BLaER1 (cell line): Measurements from ENCODE around the gene SPPL3.

Experiments
- H3K27ac ChIP-seq: shearing (Covaris generic); formaldehyde crosslinking; 2 replicates; pipeline ENCODE4 v1.8.1; 2022
- H3K27me3 ChIP-seq: shearing (Covaris generic); formaldehyde crosslinking; 2 replicates; pipeline ENCODE4 v1.8.1; 2022
- H3K36me3 ChIP-seq: shearing (Covaris generic); formaldehyde crosslinking; 2 replicates; pipeline ENCODE4 v1.8.1; 2022
- H3K4me1 ChIP-seq: shearing (Covaris generic); formaldehyde crosslinking; 2 replicates; pipeline ENCODE4 v1.8.1; 2022
- H3K4me2 ChIP-seq: shearing (Covaris generic); formaldehyde crosslinking; 2 replicates; pipeline ENCODE4 v1.8.1; 2022
- H3K4me3 ChIP-seq: shearing (Covaris generic); formaldehyde crosslinking; 2 replicates; pipeline ENCODE4 v1.8.1; 2022
- H3K9ac ChIP-seq: shearing (Covaris generic); formaldehyde crosslinking; 2 replicates; pipeline ENCODE4 v1.8.1; 2022
- H3K9me3 ChIP-seq: shearing (Covaris generic); formaldehyde crosslinking; 2 replicates; pipeline ENCODE4 v1.8.1; 2022
- H4K20me1 ChIP-seq: shearing (Covaris generic); formaldehyde crosslinking; 2 replicates; pipeline ENCODE4 v1.8.1; 2022
- Cebpa-rat ChIP-seq: shearing (Covaris generic); IDR thresholded peaks from 2 replicates; pipeline ENCODE4 v1.8.1; 2022

The SPPL3 gene

GRCh38 chr12:120757226-120757742, 146.9 kb downstream of the SPPL3 start:
- H3K4me3 ChIP-seq: no peak overlapping the region
- H3K27ac ChIP-seq: no peak overlapping the region
- H3K4me1 ChIP-seq: peaks cover 23% of the 10 kb centered on the region
- no peak for TF ChIP-seq Cebpa-rat
- peaks cover 11% of the 10 kb centered on the region for H3K9me3 ChIP-seq
- H4K20me1 ChIP-seq: peaks cover 53% of the 10 kb centered on the region
- no peak overlapping the region for H3K4me2 ChIP-seq
- no peak overlapping the region for H3K9ac ChIP-seq
- H3K36me3 ChIP-seq: peaks cover 16% of the 10 kb centered on the region; the same call in 1 of the 2 replicates
- peaks cover 56% of the 10 kb centered on the region for H3K27me3 ChIP-seq

DNA sequence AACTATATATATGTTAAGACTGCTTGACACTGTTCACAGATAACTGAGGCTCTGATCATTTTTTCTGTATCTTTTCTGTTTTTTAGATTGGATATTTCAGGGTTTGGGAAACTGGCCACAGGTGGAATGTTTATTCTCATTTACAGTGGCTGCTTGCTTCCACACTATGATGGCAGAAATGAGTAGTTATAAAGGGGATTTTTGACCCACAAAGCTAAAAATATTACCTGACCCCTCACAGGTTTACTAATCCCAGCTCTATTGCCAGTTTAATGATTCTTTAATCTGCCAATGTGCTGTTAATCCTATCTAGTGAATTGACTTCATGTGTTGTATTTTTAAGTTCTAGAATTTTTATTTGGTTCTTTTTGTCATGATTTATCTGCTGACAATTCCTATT, 148.9 kb downstream of the SPPL3 start:
- Histone ChIP-seq H3K9me3 (peaks cover 11% of the 10 kb centered on the region), H3K4me2 (no peak overlapping the region), H3K36me3 (no peaks in the 10 kb centered on the region), H3K27me3 (peaks cover 36% of the 10 kb centered on the region), H3K9ac (no peak overlapping the region), H3K4me1 (peaks cover 15% of the 10 kb centered on the region), H3K27ac (no peak overlapping the region), H3K4me3 (no peak overlapping the region), H4K20me1 (peaks cover 33% of the 10 kb centered on the region)
- TF ChIP-seq Cebpa-rat: no peak

- no peak overlapping the region for H3K4me2 ChIP-seq
- no peak overlapping the region for H3K4me3 ChIP-seq
- H3K36me3 ChIP-seq: no peaks in the 10 kb centered on the region
- H3K9me3 ChIP-seq: peaks cover 11% of the 10 kb centered on the region
- peaks cover 28% of the 10 kb centered on the region for H4K20me1 ChIP-seq
- H3K9ac ChIP-seq: no peak overlapping the region
- peaks cover 10% of the 10 kb centered on the region for H3K4me1 ChIP-seq
- H3K27me3 ChIP-seq: peaks cover 31% of the 10 kb centered on the region
- TF ChIP-seq Cebpa-rat: no peak
- H3K27ac ChIP-seq: no peak overlapping the region
Observed at GRCh38 chr12:120754792-120755191, 149.4 kb downstream of the SPPL3 start.

GRCh38 chr12:120751389-120751788, 152.8 kb downstream of the SPPL3 start:
- H4K20me1 ChIP-seq: no peaks in the 10 kb centered on the region
- TF ChIP-seq Cebpa-rat: no peak
- peaks cover 11% of the 10 kb centered on the region for H3K9me3 ChIP-seq
- H3K27me3 ChIP-seq: no peaks in the 10 kb centered on the region
- H3K4me2 ChIP-seq: no peak overlapping the region
- no peaks in the 10 kb centered on the region for H3K4me1 ChIP-seq
- H3K27ac ChIP-seq: no peak overlapping the region
- H3K9ac ChIP-seq: no peak overlapping the region
- no peaks in the 10 kb centered on the region for H3K36me3 ChIP-seq
- H3K4me3 ChIP-seq: no peak overlapping the region

DNA sequence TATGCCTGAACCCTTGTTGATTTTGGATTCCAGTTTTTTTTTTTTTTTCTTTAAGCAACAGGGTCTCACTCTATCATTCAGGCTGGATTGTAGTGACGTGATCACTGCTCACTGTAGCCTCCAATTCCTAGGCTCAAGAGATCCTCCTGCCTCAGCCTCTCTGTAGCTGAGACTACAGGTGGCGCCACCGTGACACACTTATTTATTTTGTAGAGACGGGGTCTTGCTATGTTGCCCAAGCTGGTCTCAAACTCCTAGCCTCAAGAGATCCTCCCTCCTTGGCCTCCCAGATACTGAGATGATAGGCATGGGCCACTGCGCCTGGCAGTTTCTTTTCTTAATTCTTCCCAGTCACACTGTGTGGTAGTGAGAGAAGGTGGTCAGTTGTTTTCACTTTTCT, 153.4 kb downstream of the SPPL3 start:
- Histone ChIP-seq H3K36me3 (no peaks in the 10 kb centered on the region), H3K4me2 (no peak overlapping the region), H3K4me3 (no peak overlapping the region), H3K9ac (no peak overlapping the region), H3K27ac (no peak overlapping the region), H3K4me1 (no peaks in the 10 kb centered on the region), H3K9me3 (peaks cover 11% of the 10 kb centered on the region), H3K27me3 (no peaks in the 10 kb centered on the region), H4K20me1 (no peaks in the 10 kb centered on the region)
- no peak for TF ChIP-seq Cebpa-rat

DNA sequence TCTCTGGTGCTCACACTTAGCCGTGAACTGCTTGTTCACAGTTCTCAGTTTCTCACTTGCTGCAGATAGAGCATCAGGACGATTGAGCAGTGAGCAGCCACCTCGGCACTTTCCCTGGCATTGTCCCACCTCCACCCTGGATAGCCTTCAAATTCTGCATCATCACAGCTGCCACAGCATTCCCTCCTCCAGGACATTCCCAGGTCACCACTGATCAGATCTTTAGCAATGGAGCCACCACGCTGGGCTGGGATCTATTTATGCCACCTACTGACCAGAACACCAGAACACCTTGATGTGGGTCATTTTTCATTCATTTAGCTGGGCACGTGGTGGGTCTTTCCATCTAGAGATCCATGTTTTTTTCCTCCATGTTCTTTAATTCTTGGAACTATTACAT, 154.9 kb downstream of the SPPL3 start:
- no peak for TF ChIP-seq Cebpa-rat

GRCh38 chr12:120748242-120748641, 155.9 kb downstream of the SPPL3 start:
- no peaks in the 10 kb centered on the region for H3K27me3 ChIP-seq
- H3K9me3 ChIP-seq: no peaks in the 10 kb centered on the region
- H3K9ac ChIP-seq: no peak overlapping the region
- TF ChIP-seq Cebpa-rat: no peak
- no peak overlapping the region for H3K27ac ChIP-seq
- no peak overlapping the region for H3K4me2 ChIP-seq
- no peaks in the 10 kb centered on the region for H4K20me1 ChIP-seq
- H3K36me3 ChIP-seq: no peaks in the 10 kb centered on the region
- no peak overlapping the region for H3K4me3 ChIP-seq
- no peaks in the 10 kb centered on the region for H3K4me1 ChIP-seq

More for the DNA sequence above, 154.9 kb downstream of the SPPL3 start:
- Histone ChIP-seq H3K9me3 (no peaks in the 10 kb centered on the region), H3K27me3 (no peaks in the 10 kb centered on the region), H3K36me3 (no peaks in the 10 kb centered on the region), H3K4me3 (no peak overlapping the region), H3K9ac (no peak overlapping the region), H3K4me1 (no peaks in the 10 kb centered on the region), H3K27ac (no peak overlapping the region), H3K4me2 (no peak overlapping the region), H4K20me1 (no peaks in the 10 kb centered on the region)

DNA sequence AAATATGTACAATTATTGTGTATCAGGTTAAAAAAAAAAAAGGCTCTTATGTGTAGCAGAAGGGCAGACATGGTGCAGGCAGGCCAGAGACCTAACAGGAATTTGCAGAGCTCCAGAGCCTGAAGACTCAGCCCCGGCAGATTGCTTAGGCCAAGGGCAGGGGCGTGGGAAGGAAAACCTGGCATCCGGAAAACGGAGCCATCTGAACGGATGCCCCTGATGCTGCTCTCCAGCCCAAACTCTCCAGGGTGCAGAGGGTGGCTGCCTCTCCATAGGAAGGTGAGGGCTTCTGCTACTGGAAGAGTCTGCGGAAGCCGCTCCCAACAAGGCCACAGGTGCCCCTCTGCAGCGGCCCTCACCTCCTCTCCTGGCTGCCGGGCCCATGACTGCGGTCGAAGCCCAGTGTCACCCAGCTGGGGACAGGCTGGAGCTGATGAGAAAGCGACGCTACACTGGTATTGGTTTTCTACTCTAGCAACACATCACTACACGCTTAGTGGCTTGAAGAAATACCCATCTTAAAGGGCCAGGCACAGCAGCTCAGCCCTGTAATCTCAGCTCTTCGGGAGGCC, 159.2 kb downstream of the SPPL3 start:
- Histone ChIP-seq H3K36me3 (no peaks in the 10 kb centered on the region), H3K27ac (no peak overlapping the region), H3K4me3 (no peak overlapping the region), H3K9ac (no peak overlapping the region), H3K27me3 (no peaks in the 10 kb centered on the region), H4K20me1 (no peaks in the 10 kb centered on the region), H3K4me2 (no peak overlapping the region), H3K9me3 (no peaks in the 10 kb centered on the region), H3K4me1 (peaks cover 8% of the 10 kb centered on the region)
- no peak for TF ChIP-seq Cebpa-rat

GRCh38 chr12:120741476-120742421, 162.4 kb downstream of the SPPL3 start:
- H3K27ac ChIP-seq: 0 out of 2 replicates have a peak overlapping the region, but pooled peaks have one; percentile 6
- no peaks in the 10 kb centered on the region for H3K27me3 ChIP-seq
- peaks cover 15% of the 10 kb centered on the region for H3K4me1 ChIP-seq
- H3K36me3 ChIP-seq: peaks cover 18% of the 10 kb centered on the region
- TF ChIP-seq Cebpa-rat: no peak
- no peak overlapping the region for H3K4me3 ChIP-seq
- no peaks in the 10 kb centered on the region for H4K20me1 ChIP-seq
- H3K4me2 ChIP-seq: no peak overlapping the region
- no peaks in the 10 kb centered on the region for H3K9me3 ChIP-seq
- no peak overlapping the region for H3K9ac ChIP-seq

DNA sequence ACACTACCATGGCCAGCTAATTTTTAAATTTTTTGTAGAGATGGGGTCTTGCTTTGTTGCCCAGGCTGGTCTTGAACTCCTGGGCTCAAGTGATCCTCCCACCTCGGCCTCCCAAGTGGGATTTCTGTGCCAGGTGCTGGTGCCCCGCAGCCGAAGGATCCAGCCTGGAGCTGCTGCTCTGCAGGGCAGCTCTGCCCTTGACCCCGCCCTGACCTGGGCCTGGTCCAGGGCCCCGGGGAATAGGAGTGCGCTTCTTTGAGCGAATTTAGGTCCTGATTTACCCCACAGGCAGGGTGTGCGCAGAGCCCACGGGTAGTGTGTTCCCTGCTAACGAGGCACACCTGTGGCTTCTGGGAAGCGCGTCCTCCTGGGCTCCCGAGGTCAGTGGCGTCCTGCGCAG, 163.3 kb downstream of the SPPL3 start:
- TF ChIP-seq Cebpa-rat: no peak
- Histone ChIP-seq H3K36me3 (peaks cover 18% of the 10 kb centered on the region), H3K4me3 (no peak overlapping the region), H3K9ac (no peak overlapping the region), H3K4me2 (no peak overlapping the region), H3K4me1 (peaks cover 15% of the 10 kb centered on the region), H4K20me1 (no peaks in the 10 kb centered on the region), H3K27ac (no peak overlapping the region), H3K9me3 (no peaks in the 10 kb centered on the region), H3K27me3 (no peaks in the 10 kb centered on the region)
